Lung (tissue), 12 donors: ENCODE measurements around the gene ZNFX1. TPM values are rescaled to one million over a fixed set of nuclear protein-coding genes. Genes with fewer than 3 reads are reported as not detected.

Source experiments
- ATAC-seq: fragments of 200-7000 bp; cut with Tn5 transposase; one replicate; pipeline ENCODE4 v1.9.1; 2020; ENCODE audit warnings: moderate number of reproducible peaks; ENCODE audit not compliant: insufficient read depth, low FRiP score
- DNase-seq, 3 donors: peaks; one replicate each; pipeline ENCODE4 v3.0.0-alpha.2; 2013 to 2017
- H3K27ac ChIP-seq, 2 donors: one replicate each; pipeline ENCODE4 v1.5.1; 2013; ENCODE audit warnings: mild to moderate bottlenecking in 2 of 2, moderate library complexity in 2 of 2, control low read depth in 1 of 2, inconsistent platforms in 1 of 2, low read depth in 1 of 2, low read length in 1 of 2
- H3K27me3 ChIP-seq, 3 donors: one replicate each; pipeline ENCODE4 v1.5.1; 2013; ENCODE audit warnings: low read length in 2 of 3; ENCODE audit not compliant: control insufficient read depth in 3 of 3, insufficient read depth in 3 of 3
- H3K36me3 ChIP-seq, 4 donors: one replicate each; pipeline ENCODE4 v1.5.1; 2013; ENCODE audit warnings: low read length in 4 of 4, mild to moderate bottlenecking in 1 of 4, moderate library complexity in 1 of 4; ENCODE audit not compliant: control insufficient read depth in 4 of 4, insufficient read depth in 4 of 4
- H3K4me1 ChIP-seq, 5 donors: one replicate each; pipeline ENCODE4 v1.5.1; 2013; ENCODE audit warnings: low read length in 5 of 5, mild to moderate bottlenecking in 2 of 5, moderate library complexity in 1 of 5; ENCODE audit not compliant: control insufficient read depth in 5 of 5, insufficient read depth in 5 of 5
- H3K4me3 ChIP-seq: one replicate; pipeline ENCODE4 v1.5.1; 2013; ENCODE audit warnings: mild to moderate bottlenecking, control low read depth, moderate library complexity
- H3K9ac ChIP-seq, 2 donors: one replicate each; pipeline ENCODE4 v1.5.1; 2013; ENCODE audit warnings: low read length in 2 of 2, control low read depth in 1 of 2; ENCODE audit not compliant: insufficient read depth in 1 of 2
- H3K9me3 ChIP-seq, 4 donors: one replicate each; pipeline ENCODE4 v1.5.1; 2013; ENCODE audit warnings: low read length in 3 of 4, mild to moderate bottlenecking in 1 of 4, moderate library complexity in 1 of 4; ENCODE audit not compliant: control insufficient read depth in 4 of 4, insufficient read depth in 3 of 4
- CTCF ChIP-seq: IDR thresholded peaks from 2 replicates; pipeline ENCODE4 v1.5.1; 2012; ENCODE audit warnings: mild to moderate bottlenecking; ENCODE audit errors: control extremely low read depth, extremely low read depth
- whole genome bisulfite sequencing, 2 donors: extraction: QIAGEN DNeasy Blood & Tissue Kit; methylation state at CpG; one replicate each; pipeline ENCODE4 v1.1.7; 2013; 5-methylcytosine and 5-hydroxymethylcytosine counted together
- polyA plus RNA-seq, 2 donors: library from polyadenylated mRNA; stranded (reverse); fragments of 200-250 nt; gene quantifications; one replicate each; pipeline ENCODE4 v1.2.1, GENCODE V29; 2013
- total RNA-seq, 2 donors: library from RNA; depleted of rRNA in 1 of 2; stranded (reverse); fragments of >200 nt in 1 of 2; gene quantifications; one replicate each; pipeline ENCODE4 v1.2.1, GENCODE V29; 2014 to 2021
- donor health status: control.
- donor health status: control.
- donor health status: Bipolar disorder and iron deficiency.
- donor health status: healthy.
- donor health status: DM: yes; HTN: yes; CAD: no.

The ZNFX1 gene
- total and polyA plus RNA-seq, 4 donors, result 9.5 to 33.9 (median 24.1) TPM

GRCh38 chr20:49323622-49324238 lies 45.9 kb upstream of the ZNFX1 start:
- peaks cover 0 to 33% (median 19%) of the 10 kb centered on the region in 3 donors for H3K27me3 ChIP-seq
- no peak overlapping the region for H3K4me3 ChIP-seq
- peak; percentile 44 for ATAC-seq
- TF ChIP-seq CTCF, result peak; percentile 31
- H3K4me1 ChIP-seq, result peaks cover 0 to 5% (median 3%) of the 10 kb centered on the region in 5 donors
- H3K9ac ChIP-seq, result no peak overlapping the region
- H3K36me3 ChIP-seq, result no peaks in the 10 kb centered on the region
- peak; percentile 40 to 77 (median 65) for DNase-seq
- no peaks in the 10 kb centered on the region for H3K9me3 ChIP-seq
- 25 to 41% methylated on average over 9 of the region's 9 CpGs for WGBS, 2 donors
- H3K27ac ChIP-seq, result no peak overlapping the region

GRCh38 chr20:49320460-49320859 lies 42.6 kb upstream of the ZNFX1 start:
- Histone ChIP-seq H3K9me3 (peaks cover 0 to 3% (median 0%) of the 10 kb centered on the region in 4 donors), H3K4me3 (no peak overlapping the region), H3K9ac (no peak overlapping the region), H3K4me1 (peaks cover 0 to 10% (median under 1%) of the 10 kb centered on the region in 5 donors), H3K36me3 (no peaks in the 10 kb centered on the region), H3K27ac (no peak overlapping the region), H3K27me3 (peaks cover 0 to 63% (median 47%) of the 10 kb centered on the region in 3 donors)
- DNase-seq (peak in 2 of 3 donors; percentile 43 to 57), ATAC-seq (no peak)
- no peak for TF ChIP-seq CTCF
- WGBS, 2 donors, result 0 to 2% methylated on average over 1 of the region's 1 CpG

- ATAC-seq (no peak), DNase-seq (peak; percentile 51 to 63 (median 52))
- Histone ChIP-seq H3K9me3 (peaks cover 0 to 3% (median 0%) of the 10 kb centered on the region in 4 donors), H3K4me3 (no peak overlapping the region), H3K27me3 (peaks cover 0 to 73% (median 48%) of the 10 kb centered on the region in 3 donors), H3K27ac (no peak overlapping the region), H3K9ac (no peak overlapping the region), H3K36me3 (no peaks in the 10 kb centered on the region), H3K4me1 (peaks cover 0 to 10% (median 0%) of the 10 kb centered on the region in 5 donors)
- 15 to 22% methylated on average over 25 of the region's 25 CpGs for WGBS, 2 donors
- TF ChIP-seq CTCF, result no peak
Observed at GRCh38 chr20:49319208-49319809, 41.5 kb upstream of the ZNFX1 start.
